Gastrocnemius medialis (tissue), 4 donors: Measurements from ENCODE around the gene TUBB8.

Experiments
- POLR2A ChIP-seq, 2 donors: fragments of 450-650 bp; IDR thresholded peaks; one replicate each; pipeline ENCODE4 v1.6.1; 2017; ENCODE audit warnings: antibody characterized with exemption in 2 of 2, mild to moderate bottlenecking in 2 of 2, moderate library complexity in 2 of 2
- TF ChIP-seq, protein P1 (sequence below), 5 experiments: fragments of 450-650 bp in 3 of 5; fragments of 200-600 bp in 2 of 5; sonication (generic) in 2 of 5; IDR thresholded peaks in 4 of 5; conservative IDR thresholded peaks in 1 of 5; 1 replicate in 4 of 5; 2 replicates in 1 of 5; pipeline ENCODE4 v1.5.1; 2016 to 2019; ENCODE audit warnings: antibody characterized with exemption in 5 of 5, mild to moderate bottlenecking in 3 of 5, moderate library complexity in 3 of 5

GRCh38 chr10:80477-81105 lies 31.5 kb upstream of the TUBB8 start:
- TF ChIP-seq, protein P1, sequence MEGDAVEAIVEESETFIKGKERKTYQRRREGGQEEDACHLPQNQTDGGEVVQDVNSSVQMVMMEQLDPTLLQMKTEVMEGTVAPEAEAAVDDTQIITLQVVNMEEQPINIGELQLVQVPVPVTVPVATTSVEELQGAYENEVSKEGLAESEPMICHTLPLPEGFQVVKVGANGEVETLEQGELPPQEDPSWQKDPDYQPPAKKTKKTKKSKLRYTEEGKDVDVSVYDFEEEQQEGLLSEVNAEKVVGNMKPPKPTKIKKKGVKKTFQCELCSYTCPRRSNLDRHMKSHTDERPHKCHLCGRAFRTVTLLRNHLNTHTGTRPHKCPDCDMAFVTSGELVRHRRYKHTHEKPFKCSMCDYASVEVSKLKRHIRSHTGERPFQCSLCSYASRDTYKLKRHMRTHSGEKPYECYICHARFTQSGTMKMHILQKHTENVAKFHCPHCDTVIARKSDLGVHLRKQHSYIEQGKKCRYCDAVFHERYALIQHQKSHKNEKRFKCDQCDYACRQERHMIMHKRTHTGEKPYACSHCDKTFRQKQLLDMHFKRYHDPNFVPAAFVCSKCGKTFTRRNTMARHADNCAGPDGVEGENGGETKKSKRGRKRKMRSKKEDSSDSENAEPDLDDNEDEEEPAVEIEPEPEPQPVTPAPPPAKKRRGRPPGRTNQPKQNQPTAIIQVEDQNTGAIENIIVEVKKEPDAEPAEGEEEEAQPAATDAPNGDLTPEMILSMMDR (IDR thresholded peaks at IDR 0.05 in 4 of 5, conservative IDR thresholded peaks at IDR 0.05 in 1 of 5): no peak
- TF ChIP-seq POLR2A (IDR thresholded peaks at IDR 0.05): no peak
